ENCODE data around the gene TMEM255B. TPM values are rescaled to one million over a fixed set of nuclear protein-coding genes. Genes with fewer than 3 reads are reported as not detected.

Gene TMEM255B
- total RNA-seq, 1 experiment from 2014 or later, result 7.7 TPM

DNA sequence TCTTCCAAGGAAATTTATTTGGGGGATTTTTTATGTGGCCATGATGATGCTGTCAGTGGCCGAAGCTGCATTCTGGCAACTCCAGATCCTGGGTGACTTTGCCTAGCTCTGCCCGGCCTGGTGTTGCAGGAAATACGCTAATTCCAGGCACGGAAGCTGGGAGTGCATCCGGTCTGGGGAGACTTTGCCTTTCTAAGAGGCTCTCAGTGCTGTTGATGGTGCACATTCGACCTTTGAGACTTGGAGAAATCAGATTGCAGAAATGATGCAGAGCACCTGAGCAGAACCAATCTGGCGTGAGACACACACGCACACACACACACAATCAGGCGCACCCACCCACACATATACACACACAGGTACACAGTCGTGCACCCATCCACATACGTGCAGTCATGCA, 5.9 kb upstream of the TMEM255B start:
- Histone ChIP-seq H3K9ac (ENCODE audit: low read length) (no peak overlapping the region), H3K4me2 (ENCODE audit: low read length) (no peak overlapping the region), H3K9me2 (ENCODE audit: insufficient read depth) (no peaks in the 10 kb centered on the region), H2AFZ (ENCODE audit: low read depth, low read length, poor library complexity, severe bottlenecking) (no peak overlapping the region), H3K4me1 (ENCODE audit: control insufficient read depth in 1 of 2, insufficient read depth in 2 of 2, low read length in 2 of 2) (no peaks in the 10 kb centered on the region), H3K36me3 (ENCODE audit: control insufficient read depth in 1 of 2, insufficient read depth in 2 of 2, low read length in 2 of 2) (no peaks in the 10 kb centered on the region), H3K79me2 (ENCODE audit: insufficient read depth, low read length) (no peaks in the 10 kb centered on the region), H3K27me3 (ENCODE audit: insufficient read depth, low read length) (no peaks in the 10 kb centered on the region), H3K9me3 (ENCODE audit: control insufficient read depth in 1 of 2, insufficient read depth in 1 of 2, low read depth in 1 of 2, low read length in 2 of 2) (peaks cover 0 to 8% of the 10 kb centered on the region in 2 experiments; a peak in 1 of 4 replicates), H3K4me3 (replicated peaks in 1 of 2; ENCODE audit: low read depth in 1 of 2, low read length in 2 of 2) (no peak overlapping the region), H3K27ac (ENCODE audit: low read depth, low read length) (no peak overlapping the region), H4K20me1 (ENCODE audit: insufficient read depth) (no peaks in the 10 kb centered on the region)
- no peak for TF ChIP-seq POLR2AphosphoS5 (IDR thresholded peaks at IDR 0.05; ENCODE audit: low read depth, low read length)
- TF ChIP-seq ZNF274 (IDR thresholded peaks at IDR 0.05; ENCODE audit: low read depth, low read length), result no peak
- TF ChIP-seq EGR1 (IDR thresholded peaks at IDR 0.05; ENCODE audit: low read depth), result no peak
- no peak for TF ChIP-seq TCF7L2 (IDR thresholded peaks at IDR 0.05; ENCODE audit: borderline replicate concordance, extremely low read depth, insufficient read depth, insufficient read length)
- no peak for TF ChIP-seq YY1 (IDR thresholded peaks at IDR 0.05; ENCODE audit: extremely low read depth, insufficient replicate concordance, low read depth, low read length)
- no peak for TF ChIP-seq JUND (IDR thresholded peaks at IDR 0.05)
- TF ChIP-seq CEBPB (IDR thresholded peaks at IDR 0.05; ENCODE audit: low read depth), result no peak
- ChIA-PET POLR2A (no interaction called here), CTCF (no interaction called here), RAD21 (ENCODE audit: low non-redundant PET in 1 of 2, low total read pairs in 2 of 2, uncharacterized antibody in 2 of 2, unreplicated experiment in 2 of 2) (no interaction called here)
- no peak for ATAC-seq
- no peak for DNase-seq (ENCODE audit: low read depth, low spot score)
- no TSS peak for BruUV-seq (replicated peaks)
- intact Hi-C loops (cut with micrococcal nuclease), result no loop called here

DNA sequence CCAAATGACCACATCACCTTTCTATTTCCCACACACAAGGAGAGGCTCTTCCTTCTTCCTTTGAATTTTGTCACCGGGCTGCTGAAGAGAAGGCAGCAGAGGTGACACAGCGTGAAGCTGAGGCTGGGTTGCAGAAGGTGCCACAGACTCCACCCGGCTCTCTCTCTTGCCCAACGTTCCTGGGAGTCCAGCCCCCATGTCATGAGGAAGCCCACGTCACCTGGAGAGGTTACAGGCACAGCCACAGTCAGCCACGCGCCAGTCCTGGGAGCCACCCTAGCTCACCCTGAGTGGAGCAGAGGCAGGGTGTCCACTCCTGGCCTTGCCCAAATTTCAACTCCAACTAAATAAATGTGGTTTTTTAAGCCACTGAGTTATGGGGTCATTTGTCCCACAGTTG, 4.8 kb upstream of the TMEM255B start:
- no TSS peak for BruUV-seq (replicated peaks)
- ChIA-PET CTCF (no interaction called here), RAD21 (ENCODE audit: low non-redundant PET in 1 of 2, low total read pairs in 2 of 2, uncharacterized antibody in 2 of 2, unreplicated experiment in 2 of 2) (no interaction called here), POLR2A (no interaction called here)
- Histone ChIP-seq H3K4me3 (replicated peaks in 1 of 2; ENCODE audit: low read depth in 1 of 2, low read length in 2 of 2) (no peak overlapping the region), H3K4me1 (ENCODE audit: control insufficient read depth in 1 of 2, insufficient read depth in 2 of 2, low read length in 2 of 2) (peaks cover 3 to 10% of the 10 kb centered on the region in 2 experiments), H3K27ac (ENCODE audit: low read depth, low read length) (no peak overlapping the region), H3K4me2 (ENCODE audit: low read length) (no peak overlapping the region), H3K27me3 (ENCODE audit: insufficient read depth, low read length) (no peaks in the 10 kb centered on the region), H2AFZ (ENCODE audit: low read depth, low read length, poor library complexity, severe bottlenecking) (no peak overlapping the region), H3K9me3 (ENCODE audit: control insufficient read depth in 1 of 2, insufficient read depth in 1 of 2, low read depth in 1 of 2, low read length in 2 of 2) (peaks cover 0 to 8% of the 10 kb centered on the region in 2 experiments; a peak in 1 of 4 replicates), H3K9ac (ENCODE audit: low read length) (no peak overlapping the region), H3K79me2 (ENCODE audit: insufficient read depth, low read length) (no peaks in the 10 kb centered on the region), H3K9me2 (ENCODE audit: insufficient read depth) (no peaks in the 10 kb centered on the region), H3K36me3 (ENCODE audit: control insufficient read depth in 1 of 2, insufficient read depth in 2 of 2, low read length in 2 of 2) (no peaks in the 10 kb centered on the region), H4K20me1 (ENCODE audit: insufficient read depth) (no peaks in the 10 kb centered on the region)
- no peak for DNase-seq (ENCODE audit: low read depth, low spot score)
- no peak for ATAC-seq
- no peak for TF ChIP-seq RAD21 (IDR thresholded peaks at IDR 0.05; ENCODE audit: low read depth)
- no peak for TF ChIP-seq CEBPB (IDR thresholded peaks at IDR 0.05; ENCODE audit: low read depth)
- TF ChIP-seq YY1 (IDR thresholded peaks at IDR 0.05; ENCODE audit: extremely low read depth, insufficient replicate concordance, low read depth, low read length), result no peak
- intact Hi-C loops (cut with micrococcal nuclease), result no loop called here
